ENCODE measurements around the gene HYAL1.
"Not testable (repeated sequence)": the region's sequence is repeated elsewhere in the genome, so short reads cannot be mapped to it uniquely, and the experiment has no call there.

Gene HYAL1

GRCh38 chr3:50318163-50318562, 14.8 kb upstream of the HYAL1 start:
- DNase-seq: no peak

GRCh38 chr3:50317300-50317699, 13.9 kb upstream of the HYAL1 start:
- no peak for DNase-seq

GRCh38 chr3:50316657-50317242, 13.4 kb upstream of the HYAL1 start:
- no peak for DNase-seq

- no peak for DNase-seq
These were observed 11.4 kb upstream of the HYAL1 start for GRCh38 chr3:50314816-50315215.

GRCh38 chr3:50314342-50314741, 11.0 kb upstream of the HYAL1 start:
- no peak for DNase-seq

DNA sequence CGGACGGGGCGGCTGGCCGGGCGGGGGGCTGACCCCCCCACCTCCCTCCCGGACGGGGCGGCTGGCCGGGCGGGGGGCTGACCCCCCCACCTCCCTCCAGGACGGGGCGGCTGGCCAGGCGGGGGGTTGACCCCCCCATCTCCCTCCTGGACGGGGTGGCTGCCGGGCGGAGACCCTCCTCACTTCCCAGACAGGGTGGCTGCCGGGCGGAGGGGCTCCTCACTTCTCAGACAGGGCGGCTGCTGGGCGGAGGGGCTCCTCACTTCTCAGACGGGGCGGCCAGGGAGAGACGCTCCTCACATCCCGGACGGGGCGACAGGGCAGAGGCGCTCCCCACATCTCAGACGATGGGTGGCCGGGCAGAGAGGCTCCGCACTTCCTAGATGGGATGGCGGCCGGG, 8.7 kb upstream of the HYAL1 start:
- DNase-seq: not testable (repeated sequence)

GRCh38 chr3:50304601-50305000, 1.2 kb upstream of the HYAL1 start:
- DNase-seq: no peak

GRCh38 chr3:50302095-50303012, 1.0 kb downstream of the HYAL1 start:
- no peak for DNase-seq

DNA sequence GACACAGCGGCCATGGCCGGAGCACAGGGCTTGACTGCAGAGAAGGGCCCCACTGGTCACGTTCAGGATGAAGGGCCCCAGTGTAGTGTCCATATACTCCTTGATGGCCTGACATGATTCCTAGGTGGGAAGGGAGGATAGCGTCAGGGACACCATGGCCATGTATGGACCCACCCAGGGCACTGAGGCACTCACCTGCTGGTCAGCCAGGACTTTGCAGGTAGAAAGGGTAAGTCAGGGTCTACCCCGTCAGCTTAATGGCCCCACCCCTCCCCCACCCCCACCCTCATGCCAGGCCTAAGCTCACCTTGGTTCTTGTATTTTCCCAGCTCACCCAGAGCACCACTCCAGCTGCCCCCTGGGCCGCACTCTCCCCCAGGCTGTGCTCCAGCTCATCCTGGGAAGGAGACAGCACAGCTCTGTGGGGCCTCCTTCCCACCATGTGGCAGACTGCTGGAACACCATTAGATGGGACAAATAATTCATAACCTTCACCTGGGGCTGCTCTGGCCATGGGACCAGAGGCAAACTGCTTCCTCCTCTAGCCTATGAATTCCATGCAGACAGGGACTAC, 2.6 kb downstream of the HYAL1 start:
- DNase-seq: no peak

DNA sequence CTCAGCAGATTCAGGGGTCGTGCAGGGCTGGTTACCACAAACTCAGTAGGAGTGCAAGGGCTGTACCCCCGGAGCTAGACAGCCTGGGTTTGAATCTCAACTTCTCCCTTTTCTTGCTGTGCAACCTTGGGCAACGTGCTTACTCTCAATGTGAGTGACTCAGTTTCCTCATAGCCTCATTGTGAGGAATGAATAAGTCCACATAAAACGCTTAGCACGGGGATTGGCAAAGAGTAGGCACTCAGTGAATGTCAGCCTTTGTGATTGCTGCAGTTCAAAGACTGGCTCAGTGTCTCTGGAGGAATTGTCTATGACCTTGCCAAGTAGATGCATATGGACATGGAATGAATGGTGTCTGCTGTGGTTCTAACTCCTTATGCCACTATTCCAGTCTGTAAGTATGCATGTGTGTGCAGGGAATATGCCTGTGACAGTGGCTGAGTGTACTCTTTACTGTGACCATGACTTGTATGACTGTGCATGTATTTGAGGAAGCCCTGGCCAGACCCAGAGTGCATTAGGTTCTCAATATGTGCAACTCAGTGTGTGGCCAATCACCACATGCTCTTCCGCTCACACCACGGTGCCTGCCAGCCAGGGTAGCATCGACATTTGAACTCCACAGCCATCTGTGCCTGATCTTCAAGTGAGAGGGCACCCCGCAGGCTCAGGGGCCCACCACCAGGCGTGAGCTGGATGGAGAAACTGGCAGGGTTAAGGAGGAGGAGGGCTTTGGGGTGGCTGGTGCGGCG, 3.3 kb downstream of the HYAL1 start:
- no peak for DNase-seq

- no peak for DNase-seq
These were observed 3.8 kb downstream of the HYAL1 start for GRCh38 chr3:50299638-50299928.

- peak; percentile 96 to 99 for DNase-seq
These were observed 4.3 kb downstream of the HYAL1 start, which contains the start of the genes HYAL3 and NAA80 for GRCh38 chr3:50298836-50299637. Gene HYAL3, minus strand, starts transcription at chr3:50299405. Its CDS starts 3,803 bp downstream, at chr3:50295602. Gene NAA80, minus strand, starts transcription at chr3:50299405. Its CDS starts 1,942 bp downstream, at chr3:50297463.

- peak in 1 of 2 experiments; percentile 31 for DNase-seq
These were observed 5.3 kb downstream of the HYAL1 start for GRCh38 chr3:50297896-50298725.

DNA sequence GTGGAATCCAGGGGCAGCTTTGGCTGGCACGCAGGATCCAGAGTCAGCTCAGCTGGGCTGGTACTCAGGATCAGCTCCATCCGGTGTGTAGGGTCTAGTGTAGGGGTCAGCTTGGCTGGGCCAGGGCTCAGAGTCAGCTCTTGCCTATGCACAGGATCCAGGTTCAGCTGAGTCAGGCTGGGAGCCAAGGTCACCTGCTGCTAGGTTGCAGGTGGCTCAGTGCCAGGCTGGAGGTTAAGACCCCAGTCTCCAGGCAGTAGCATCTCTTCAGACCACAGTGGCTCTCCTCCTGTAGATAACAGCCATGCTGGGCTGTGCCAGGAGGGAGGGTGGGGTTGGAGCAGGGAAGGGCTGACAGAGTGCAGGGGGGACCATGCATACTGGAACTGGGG, 6.0 kb downstream of the HYAL1 start:
- no peak for DNase-seq

GRCh38 chr3:50296721-50297383, 6.5 kb downstream of the HYAL1 start:
- no peak for DNase-seq

GRCh38 chr3:50295553-50296431, 7.6 kb downstream of the HYAL1 start:
- no peak for DNase-seq

DNA sequence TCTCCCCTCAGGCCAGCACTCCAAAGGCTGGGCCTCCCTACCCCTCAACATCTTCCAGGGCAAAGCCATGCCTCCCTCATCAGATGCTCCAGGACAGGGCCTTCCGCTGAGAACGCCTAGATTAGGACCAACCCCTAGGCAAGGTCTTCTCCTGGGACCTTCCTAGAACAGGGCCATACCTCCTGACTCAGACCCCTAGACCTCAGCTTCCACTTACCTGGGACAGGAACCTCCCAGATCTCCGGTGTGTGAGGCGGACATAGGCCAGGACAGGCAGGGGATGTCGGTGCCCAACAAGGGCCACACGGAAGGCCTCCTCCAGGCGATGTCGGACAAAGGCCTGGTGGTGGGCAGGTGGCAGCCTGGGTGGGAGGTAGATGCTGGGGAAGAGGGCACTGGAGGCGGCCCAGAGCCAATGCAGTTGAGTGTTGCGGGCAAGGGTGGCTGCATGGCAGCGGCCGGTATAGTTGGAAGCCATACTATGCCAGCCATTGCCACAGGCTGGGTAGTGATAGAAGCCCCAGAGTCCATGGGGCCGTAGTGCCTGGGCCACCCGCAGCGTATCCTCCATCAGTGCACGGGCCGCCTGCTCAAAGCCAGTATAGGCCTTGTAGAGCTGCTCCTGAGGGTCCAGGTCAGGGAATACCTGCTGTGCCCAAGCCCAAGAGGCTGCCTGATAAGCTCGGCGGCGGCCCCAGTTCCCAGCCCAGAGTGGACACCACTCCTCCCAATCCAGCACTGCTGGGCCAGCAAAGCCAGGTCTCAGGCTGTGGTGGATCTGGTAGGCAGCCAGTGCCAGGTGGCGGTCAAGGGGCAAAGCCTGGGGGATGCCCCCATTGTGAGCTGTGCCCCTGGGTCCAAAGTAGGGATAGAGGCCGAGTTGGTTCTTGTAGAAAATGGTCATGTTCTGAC, 8.6 kb downstream of the HYAL1 start:
- DNase-seq: no peak

DNA sequence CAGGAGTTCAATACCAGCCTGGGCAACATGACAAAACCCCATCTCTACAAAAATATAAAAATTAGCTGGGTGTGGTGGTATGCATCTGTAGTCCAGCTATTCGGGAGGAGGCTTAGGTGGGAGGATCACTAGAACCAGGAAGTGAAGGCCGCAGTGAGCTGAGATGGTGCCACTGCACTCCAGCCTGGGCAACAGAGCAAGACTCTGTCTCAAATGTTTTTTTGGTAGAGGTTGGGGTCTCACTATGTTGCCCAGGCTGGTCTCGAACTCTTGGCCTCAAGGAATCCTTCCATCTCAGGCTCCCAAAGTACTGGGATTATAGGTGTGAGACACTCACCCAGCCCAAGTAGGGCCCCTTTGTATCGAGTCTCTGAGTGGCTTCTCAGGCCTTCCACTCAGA, 9.3 kb downstream of the HYAL1 start:
- no peak for DNase-seq
